Osteocyte (in vitro differentiated cells): ENCODE data around the gene PCDHA1. TPM values are rescaled to one million over a fixed set of nuclear protein-coding genes. Genes with fewer than 3 reads are reported as not detected.
A peak's percentile ranks its signal among the peaks of the same experiment; 100 is the strongest.

Experiments
- DNase-seq: peaks from one replicate; pipeline ENCODE4 v3.0.0; 2021; ENCODE audit warnings: mixed read lengths; ENCODE audit not compliant: unreplicated experiment; ENCODE audit errors: extremely low spot score
- H3K27ac Mint-ChIP-seq: one replicate; pipeline ENCODE4 v1.8.0; 2021; ENCODE audit warnings: mild to moderate bottlenecking, mixed read lengths; ENCODE audit not compliant: unreplicated experiment
- H3K27me3 Mint-ChIP-seq: one replicate; pipeline ENCODE4 v1.8.0; 2021; ENCODE audit warnings: mixed read lengths; ENCODE audit not compliant: unreplicated experiment
- H3K36me3 Mint-ChIP-seq: one replicate; pipeline ENCODE4 v1.8.0; 2021; ENCODE audit warnings: mixed read lengths; ENCODE audit not compliant: unreplicated experiment
- H3K4me1 Mint-ChIP-seq: one replicate; pipeline ENCODE4 v1.8.0; 2021; ENCODE audit warnings: mixed read lengths; ENCODE audit not compliant: unreplicated experiment
- H3K4me3 Mint-ChIP-seq: one replicate; pipeline ENCODE4 v1.8.0; 2021; ENCODE audit warnings: mild to moderate bottlenecking, moderate library complexity, mixed read lengths; ENCODE audit not compliant: unreplicated experiment
- H3K9me3 Mint-ChIP-seq: one replicate; pipeline ENCODE4 v1.8.0; 2021; ENCODE audit warnings: mixed read lengths; ENCODE audit not compliant: unreplicated experiment
- total RNA-seq: library from RNA; stranded (reverse); gene quantifications from 2 replicates; pipeline ENCODE4 v1.2.1, GENCODE V29; 2021
- TF ChIP-seq, protein P1 (sequence below): fragments of 200-600 bp; sonication (generic); IDR thresholded peaks from 2 replicates; pipeline ENCODE4 v1.5.0; 2021; ENCODE audit warnings: antibody characterized with exemption, mild to moderate bottlenecking, moderate library complexity

Gene PCDHA1
- total RNA-seq, 1 donor from 2014 or later, result not detected

DNA sequence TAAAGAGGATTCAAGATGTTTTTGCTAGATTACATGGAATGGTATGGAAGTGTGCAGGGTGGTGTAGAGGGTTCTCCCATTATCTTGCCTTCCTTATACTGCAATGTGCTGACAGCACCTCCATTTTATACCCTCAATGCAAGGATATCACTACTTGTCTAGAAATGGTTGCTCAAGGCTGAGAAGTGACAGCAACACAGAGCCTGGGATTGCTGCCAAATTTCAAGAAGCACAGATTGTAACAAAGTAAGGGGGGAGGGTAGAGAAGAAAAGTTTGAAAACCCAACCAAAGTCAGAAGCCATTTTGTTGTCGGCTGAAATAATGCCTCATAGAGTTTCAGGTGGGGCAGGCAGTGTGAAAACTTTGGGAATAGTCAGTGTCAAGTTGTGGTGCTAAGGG is 210.1 kb downstream of the PCDHA1 start:
- peaks cover 9% of the 10 kb centered on the region for H3K4me1 Mint-ChIP-seq
- H3K27me3 Mint-ChIP-seq, result no peaks in the 10 kb centered on the region
- no peaks in the 10 kb centered on the region for H3K9me3 Mint-ChIP-seq
- TF ChIP-seq, protein P1, sequence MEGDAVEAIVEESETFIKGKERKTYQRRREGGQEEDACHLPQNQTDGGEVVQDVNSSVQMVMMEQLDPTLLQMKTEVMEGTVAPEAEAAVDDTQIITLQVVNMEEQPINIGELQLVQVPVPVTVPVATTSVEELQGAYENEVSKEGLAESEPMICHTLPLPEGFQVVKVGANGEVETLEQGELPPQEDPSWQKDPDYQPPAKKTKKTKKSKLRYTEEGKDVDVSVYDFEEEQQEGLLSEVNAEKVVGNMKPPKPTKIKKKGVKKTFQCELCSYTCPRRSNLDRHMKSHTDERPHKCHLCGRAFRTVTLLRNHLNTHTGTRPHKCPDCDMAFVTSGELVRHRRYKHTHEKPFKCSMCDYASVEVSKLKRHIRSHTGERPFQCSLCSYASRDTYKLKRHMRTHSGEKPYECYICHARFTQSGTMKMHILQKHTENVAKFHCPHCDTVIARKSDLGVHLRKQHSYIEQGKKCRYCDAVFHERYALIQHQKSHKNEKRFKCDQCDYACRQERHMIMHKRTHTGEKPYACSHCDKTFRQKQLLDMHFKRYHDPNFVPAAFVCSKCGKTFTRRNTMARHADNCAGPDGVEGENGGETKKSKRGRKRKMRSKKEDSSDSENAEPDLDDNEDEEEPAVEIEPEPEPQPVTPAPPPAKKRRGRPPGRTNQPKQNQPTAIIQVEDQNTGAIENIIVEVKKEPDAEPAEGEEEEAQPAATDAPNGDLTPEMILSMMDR, result no peak
- H3K36me3 Mint-ChIP-seq, result no peaks in the 10 kb centered on the region
- H3K27ac Mint-ChIP-seq, result no peak overlapping the region
- no peak for DNase-seq
- H3K4me3 Mint-ChIP-seq, result no peak overlapping the region

DNA sequence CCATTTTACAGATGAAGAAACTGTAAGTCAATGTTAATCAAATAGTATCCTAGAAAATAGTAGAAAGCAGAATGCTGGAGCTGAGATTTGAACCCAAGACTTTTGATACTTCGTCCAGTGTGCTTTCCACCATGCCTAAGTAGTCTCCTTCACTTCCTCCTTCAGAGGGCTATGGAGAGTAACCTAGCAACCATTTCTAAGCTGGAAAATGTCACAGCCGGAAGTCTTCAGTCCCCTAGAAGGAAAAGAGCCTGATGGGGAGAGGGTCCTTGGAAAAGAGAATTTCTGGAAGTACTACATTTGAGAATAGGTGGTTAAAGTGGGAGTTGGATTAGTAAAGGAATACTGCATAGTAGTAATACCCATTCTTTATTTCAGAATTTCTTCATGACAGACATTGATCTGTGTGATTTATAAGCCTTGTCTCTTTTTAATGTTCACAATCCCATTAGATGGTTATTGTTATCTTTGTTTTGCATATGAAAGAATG is 213.0 kb downstream of the PCDHA1 start:
- no peaks in the 10 kb centered on the region for H3K27me3 Mint-ChIP-seq
- peaks cover 21% of the 10 kb centered on the region for H3K4me1 Mint-ChIP-seq
- H3K4me3 Mint-ChIP-seq, result no peak overlapping the region
- no peaks in the 10 kb centered on the region for H3K36me3 Mint-ChIP-seq
- no peak for DNase-seq
- H3K27ac Mint-ChIP-seq, result no peak overlapping the region
- TF ChIP-seq, protein P1, result no peak
- H3K9me3 Mint-ChIP-seq, result no peaks in the 10 kb centered on the region

DNA sequence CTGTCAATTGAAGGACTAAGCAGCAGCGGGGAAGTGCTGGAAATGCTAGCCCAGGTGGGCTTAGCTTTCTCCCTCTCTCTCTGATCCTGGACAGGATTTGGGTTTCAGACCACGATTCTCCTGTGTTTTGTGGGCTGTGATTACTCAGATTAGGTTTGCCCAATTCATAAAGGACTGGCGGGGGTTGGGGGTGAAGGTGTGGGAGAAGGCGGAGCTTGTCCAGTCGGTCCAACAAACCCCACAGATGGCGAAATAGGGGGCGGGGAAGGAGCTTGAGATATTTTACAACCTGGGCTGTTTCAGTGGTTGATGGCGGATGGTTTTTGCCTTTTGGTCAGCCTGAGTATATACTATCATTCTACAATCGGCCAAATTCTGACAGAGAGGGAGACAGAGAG is 215.5 kb downstream of the PCDHA1 start:
- H3K36me3 Mint-ChIP-seq, result no peaks in the 10 kb centered on the region
- peak overlapping the region; percentile 74 for H3K4me3 Mint-ChIP-seq
- H3K4me1 Mint-ChIP-seq, result peaks cover 19% of the 10 kb centered on the region
- DNase-seq, result no peak
- peak overlapping the region; percentile 84 for H3K27ac Mint-ChIP-seq
- H3K9me3 Mint-ChIP-seq, result no peaks in the 10 kb centered on the region
- TF ChIP-seq, protein P1, result no peak
- no peaks in the 10 kb centered on the region for H3K27me3 Mint-ChIP-seq

DNA sequence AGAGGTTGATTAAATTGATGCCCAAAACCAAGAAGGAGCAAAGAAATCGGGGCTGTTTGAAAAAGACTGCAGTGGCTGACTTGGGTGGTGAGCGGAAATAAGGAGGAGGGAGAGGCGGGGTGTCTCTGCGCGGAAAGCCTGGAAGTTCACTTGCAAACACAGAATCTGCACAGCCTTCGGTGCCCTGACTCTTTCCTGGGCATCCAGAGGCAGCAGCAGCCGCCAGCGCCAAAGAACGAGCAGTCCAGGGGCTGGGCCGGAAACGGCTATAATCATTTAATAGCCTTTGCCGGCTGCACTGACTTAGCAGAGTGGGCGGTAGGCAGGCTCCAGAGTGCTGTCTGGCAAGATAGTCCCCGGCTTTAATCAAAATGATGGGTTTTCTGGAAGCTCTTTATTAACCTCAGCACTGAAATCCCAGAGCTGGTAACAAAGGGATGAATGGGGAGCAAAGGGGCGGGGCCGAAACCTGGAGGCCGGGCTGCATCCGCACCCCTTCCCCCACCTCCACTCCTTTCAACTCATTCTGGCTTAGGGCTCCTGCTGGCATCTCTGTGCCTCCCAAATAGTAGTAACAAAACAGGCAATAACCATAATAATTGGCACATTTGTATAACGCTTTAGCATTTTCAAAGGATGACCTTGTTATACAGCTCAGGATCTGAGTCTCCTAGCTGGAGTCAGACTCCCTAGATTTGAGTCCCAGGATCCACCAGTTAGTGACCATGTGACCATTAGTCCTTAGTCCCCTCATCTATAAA is 216.1 kb downstream of the PCDHA1 start:
- Mint-ChIP-seq H3K27ac (peak overlapping the region; percentile 84), H3K4me3 (peak overlapping the region; percentile 74), H3K36me3 (no peaks in the 10 kb centered on the region), H3K9me3 (no peaks in the 10 kb centered on the region), H3K4me1 (peaks cover 19% of the 10 kb centered on the region), H3K27me3 (no peaks in the 10 kb centered on the region)
- no peak for DNase-seq
- TF ChIP-seq, protein P1, result no peak

DNA sequence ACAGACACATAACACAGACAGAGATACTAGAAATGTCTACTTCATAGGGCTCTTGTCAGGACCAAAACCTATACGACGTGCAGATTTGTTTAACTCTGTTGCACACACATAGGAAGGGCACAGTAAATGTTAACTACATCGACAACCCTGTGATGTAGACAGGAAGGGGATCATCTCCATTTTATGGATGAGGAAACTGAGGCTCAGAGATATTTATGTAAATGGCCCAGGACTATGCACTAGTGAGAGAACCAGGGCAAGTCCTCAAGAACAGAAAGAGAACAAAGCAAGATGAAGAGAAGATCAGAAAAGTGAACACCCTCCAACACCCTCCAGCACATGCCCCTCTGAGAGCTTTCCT is 216.6 kb downstream of the PCDHA1 start:
- TF ChIP-seq, protein P1, result no peak
- Mint-ChIP-seq H3K4me1 (peaks cover 19% of the 10 kb centered on the region), H3K27ac (no peak overlapping the region), H3K36me3 (no peaks in the 10 kb centered on the region), H3K27me3 (no peaks in the 10 kb centered on the region), H3K9me3 (no peaks in the 10 kb centered on the region), H3K4me3 (peak overlapping the region; percentile 74)
- DNase-seq, result no peak
